Upper lobe of left lung (tissue), 6 donors: ENCODE data around the gene MAPKBP1. TPM values are rescaled to one million over a fixed set of nuclear protein-coding genes. Genes with fewer than 3 reads are reported as not detected.
"Not testable (repeated sequence)": the region's sequence is repeated elsewhere in the genome, so short reads cannot be mapped to it uniquely, and the experiment has no call there.

ENCODE experiments used
- ATAC-seq, 2 donors: fragments of 200-7000 bp; cut with Tn5 transposase; one replicate each; pipeline ENCODE4 v1.9.1; 2022; ENCODE audit warnings: mild to moderate bottlenecking in 2 of 2, moderate library complexity in 2 of 2; ENCODE audit not compliant: low FRiP score in 2 of 2
- DNase-seq, 2 donors: peaks; one replicate each; pipeline ENCODE4 v3.0.0-alpha.2; 2019 to 2020
- H3K27ac ChIP-seq, 4 donors: fragments of 200-600 bp; sonication (generic); one replicate each; pipeline ENCODE4 v1.5.1; 2016 to 2019
- H3K27me3 ChIP-seq, 4 donors: fragments of 200-600 bp; sonication (generic); one replicate each; pipeline ENCODE4 v1.5.1; 2017 to 2019
- H3K36me3 ChIP-seq, 4 donors: fragments of 200-600 bp; sonication (generic); one replicate each; pipeline ENCODE4 v1.5.1; 2016 to 2019
- H3K4me1 ChIP-seq, 4 donors: fragments of 200-600 bp; sonication (generic); one replicate each; pipeline ENCODE4 v1.5.1; 2018 to 2019
- H3K4me3 ChIP-seq, 4 donors: fragments of 200-600 bp; sonication (generic); one replicate each; pipeline ENCODE4 v1.5.1; 2017 to 2019; ENCODE audit warnings: mild to moderate bottlenecking in 2 of 4, moderate library complexity in 1 of 4
- H3K9me3 ChIP-seq, 4 donors: fragments of 200-600 bp; sonication (generic); one replicate each; pipeline ENCODE4 v1.5.1; 2018 to 2019
- EP300 ChIP-seq, 4 donors: sonication (generic); formaldehyde crosslinking; IDR thresholded peaks; one replicate each; pipeline ENCODE4 v1.5.1; 2017; ENCODE audit warnings: antibody characterized with exemption in 4 of 4, control low read depth in 2 of 4
- POLR2A ChIP-seq, 4 donors: fragments of 450-650 bp; IDR thresholded peaks; one replicate each; pipeline ENCODE4 v1.5.1; 2016 to 2017; ENCODE audit warnings: antibody characterized with exemption in 4 of 4, mild to moderate bottlenecking in 2 of 4
- POLR2AphosphoS5 ChIP-seq, 2 donors: sonication (generic); formaldehyde crosslinking; IDR thresholded peaks; one replicate each; pipeline ENCODE4 v1.5.1; 2017; ENCODE audit warnings: antibody characterized with exemption in 2 of 2
- WGBS, 2 donors: methylation state at CpG; one replicate each; pipeline ENCODE4 v1.1.5; 2017 to 2018; 5-methylcytosine and 5-hydroxymethylcytosine counted together
- total RNA-seq, 6 donors: library from RNA; depleted of rRNA in 4 of 6; stranded (reverse); fragments of >200 nt in 4 of 6; gene quantifications; one replicate each; pipeline versions ENCODE4 v1.1.0 to v1.2.1, GENCODE V29; 2016 to 2021
- TF ChIP-seq, protein P1 (sequence below), 6 experiments: fragments of 450-650 bp in 4 of 6; fragments of 200-600 bp in 2 of 6; sonication (generic) in 2 of 6; IDR thresholded peaks; one replicate each; pipeline ENCODE4 v1.5.1; 2016 to 2019; ENCODE audit warnings: antibody characterized with exemption in 6 of 6
- donor health status: DM: no; HTN: no; CAD: no; lungs with moderate emphysema.
- donor health status: DM: no; HTN: yes; CAD: no; lungs with severe emphysema.

MAPKBP1 gene, protein sequence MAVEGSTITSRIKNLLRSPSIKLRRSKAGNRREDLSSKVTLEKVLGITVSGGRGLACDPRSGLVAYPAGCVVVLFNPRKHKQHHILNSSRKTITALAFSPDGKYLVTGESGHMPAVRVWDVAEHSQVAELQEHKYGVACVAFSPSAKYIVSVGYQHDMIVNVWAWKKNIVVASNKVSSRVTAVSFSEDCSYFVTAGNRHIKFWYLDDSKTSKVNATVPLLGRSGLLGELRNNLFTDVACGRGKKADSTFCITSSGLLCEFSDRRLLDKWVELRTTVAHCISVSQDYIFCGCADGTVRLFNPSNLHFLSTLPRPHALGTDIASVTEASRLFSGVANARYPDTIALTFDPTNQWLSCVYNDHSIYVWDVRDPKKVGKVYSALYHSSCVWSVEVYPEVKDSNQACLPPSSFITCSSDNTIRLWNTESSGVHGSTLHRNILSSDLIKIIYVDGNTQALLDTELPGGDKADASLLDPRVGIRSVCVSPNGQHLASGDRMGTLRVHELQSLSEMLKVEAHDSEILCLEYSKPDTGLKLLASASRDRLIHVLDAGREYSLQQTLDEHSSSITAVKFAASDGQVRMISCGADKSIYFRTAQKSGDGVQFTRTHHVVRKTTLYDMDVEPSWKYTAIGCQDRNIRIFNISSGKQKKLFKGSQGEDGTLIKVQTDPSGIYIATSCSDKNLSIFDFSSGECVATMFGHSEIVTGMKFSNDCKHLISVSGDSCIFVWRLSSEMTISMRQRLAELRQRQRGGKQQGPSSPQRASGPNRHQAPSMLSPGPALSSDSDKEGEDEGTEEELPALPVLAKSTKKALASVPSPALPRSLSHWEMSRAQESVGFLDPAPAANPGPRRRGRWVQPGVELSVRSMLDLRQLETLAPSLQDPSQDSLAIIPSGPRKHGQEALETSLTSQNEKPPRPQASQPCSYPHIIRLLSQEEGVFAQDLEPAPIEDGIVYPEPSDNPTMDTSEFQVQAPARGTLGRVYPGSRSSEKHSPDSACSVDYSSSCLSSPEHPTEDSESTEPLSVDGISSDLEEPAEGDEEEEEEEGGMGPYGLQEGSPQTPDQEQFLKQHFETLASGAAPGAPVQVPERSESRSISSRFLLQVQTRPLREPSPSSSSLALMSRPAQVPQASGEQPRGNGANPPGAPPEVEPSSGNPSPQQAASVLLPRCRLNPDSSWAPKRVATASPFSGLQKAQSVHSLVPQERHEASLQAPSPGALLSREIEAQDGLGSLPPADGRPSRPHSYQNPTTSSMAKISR (N-terminal part only)
- total RNA-seq = 10 to 100 TPM; 12.8 to 83.8 (median 26.8) TPM

DNA sequence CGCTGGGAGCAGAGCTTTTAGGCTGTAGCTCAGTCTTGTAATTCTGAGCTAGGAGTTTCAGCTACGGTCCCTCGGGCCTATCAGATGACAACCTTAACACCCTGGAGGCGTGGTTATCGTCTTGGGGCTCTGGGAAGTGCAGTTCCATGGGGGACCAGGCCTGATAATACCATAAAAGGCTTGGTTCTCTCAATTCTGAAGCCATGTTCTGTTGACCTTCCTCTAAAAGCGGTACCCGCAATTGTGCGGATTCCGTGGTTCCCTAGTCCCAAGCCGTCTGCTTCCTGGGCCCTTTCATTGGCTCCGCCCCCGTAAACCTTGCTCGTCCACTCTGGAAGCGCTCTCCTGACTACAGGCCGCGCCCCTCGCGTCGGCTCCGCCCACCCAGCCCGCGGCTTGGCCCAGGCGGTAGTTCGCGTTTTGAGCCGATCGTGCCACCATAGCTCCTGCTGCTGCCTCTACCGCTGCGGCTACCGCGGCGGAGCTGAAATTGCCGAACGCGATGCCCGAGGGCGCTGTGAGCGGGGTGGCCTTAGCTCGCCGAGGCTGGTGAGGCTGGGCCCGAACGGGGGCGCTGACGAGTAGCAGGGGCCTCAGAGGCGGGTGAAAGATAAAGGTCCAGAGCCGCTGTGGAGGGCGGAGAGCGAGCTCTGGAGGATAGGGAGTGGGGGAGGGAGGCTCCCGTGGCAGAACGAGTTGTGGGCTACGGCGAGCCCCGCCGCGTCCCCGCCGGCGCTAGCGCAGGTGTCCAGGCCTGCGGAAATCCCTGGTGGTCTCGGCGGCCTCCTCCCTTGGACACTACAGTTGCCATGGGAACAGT lies at the start of gene MAPKBP1:
MAPKBP1 (plus strand) TSS at position 423 of the 820 bp plus-strand sequence. CDS start 792 bp downstream, outside the sequence.
- peaks cover 30 to 49% (median 35%) of the 10 kb centered on the region in 4 donors for H3K4me1 ChIP-seq
- peak; percentile 98 to 99 for ATAC-seq
- WGBS, 2 donors = 0 to 1% methylated on average over 42 to 44 of the region's 62 CpGs

DNA sequence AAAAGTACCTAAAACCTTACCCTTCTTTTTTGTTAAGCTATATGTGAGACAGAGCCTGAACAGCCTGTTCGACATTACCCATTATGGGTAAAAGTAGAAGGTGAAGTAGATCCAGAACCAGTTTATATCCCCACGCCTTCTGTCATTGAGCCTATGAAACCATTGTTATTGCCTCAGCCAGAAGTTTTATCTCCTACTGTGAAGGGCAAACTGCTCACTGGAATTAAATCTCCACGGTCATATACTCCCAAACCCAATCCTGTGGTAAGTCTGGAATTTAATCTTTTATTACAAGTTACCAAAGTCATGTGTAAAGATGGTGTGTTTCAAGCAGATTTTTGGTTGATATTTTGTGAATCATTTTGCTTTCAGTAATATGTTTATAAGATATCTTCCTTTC lies 47.1 kb upstream of the MAPKBP1 start:
- no peak overlapping the region for H3K4me3 ChIP-seq
- no peaks in the 10 kb centered on the region for H3K9me3 ChIP-seq
- DNase-seq (no peak), ATAC-seq (no peak)
- H3K36me3 ChIP-seq = peaks cover 0 to 29% (median 10%) of the 10 kb centered on the region in 4 donors
- TF ChIP-seq, protein P1, sequence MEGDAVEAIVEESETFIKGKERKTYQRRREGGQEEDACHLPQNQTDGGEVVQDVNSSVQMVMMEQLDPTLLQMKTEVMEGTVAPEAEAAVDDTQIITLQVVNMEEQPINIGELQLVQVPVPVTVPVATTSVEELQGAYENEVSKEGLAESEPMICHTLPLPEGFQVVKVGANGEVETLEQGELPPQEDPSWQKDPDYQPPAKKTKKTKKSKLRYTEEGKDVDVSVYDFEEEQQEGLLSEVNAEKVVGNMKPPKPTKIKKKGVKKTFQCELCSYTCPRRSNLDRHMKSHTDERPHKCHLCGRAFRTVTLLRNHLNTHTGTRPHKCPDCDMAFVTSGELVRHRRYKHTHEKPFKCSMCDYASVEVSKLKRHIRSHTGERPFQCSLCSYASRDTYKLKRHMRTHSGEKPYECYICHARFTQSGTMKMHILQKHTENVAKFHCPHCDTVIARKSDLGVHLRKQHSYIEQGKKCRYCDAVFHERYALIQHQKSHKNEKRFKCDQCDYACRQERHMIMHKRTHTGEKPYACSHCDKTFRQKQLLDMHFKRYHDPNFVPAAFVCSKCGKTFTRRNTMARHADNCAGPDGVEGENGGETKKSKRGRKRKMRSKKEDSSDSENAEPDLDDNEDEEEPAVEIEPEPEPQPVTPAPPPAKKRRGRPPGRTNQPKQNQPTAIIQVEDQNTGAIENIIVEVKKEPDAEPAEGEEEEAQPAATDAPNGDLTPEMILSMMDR (IDR thresholded peaks at IDR 0.05) = no peak
- no peak for TF ChIP-seq POLR2A (IDR thresholded peaks at IDR 0.05)
- H3K4me1 ChIP-seq = no peaks in the 10 kb centered on the region
- 96 to 98% methylated on average over 3 of the region's 3 CpGs for WGBS, 2 donors
- H3K27ac ChIP-seq = no peak overlapping the region
- H3K27me3 ChIP-seq = no peaks in the 10 kb centered on the region

More for the DNA sequence above, at the start of gene MAPKBP1:
- Histone ChIP-seq H3K4me3 (peak within 1 kb of the TSS; percentile 64 to 81 (median 73)), H3K27me3 (no peaks in the 10 kb centered on the region), H3K36me3 (no peaks in the 10 kb centered on the region), H3K9me3 (no peaks in the 10 kb centered on the region), H3K27ac (peak within 1 kb of the TSS; percentile 78 to 92 (median 88))
- TF ChIP-seq, protein P1 (IDR thresholded peaks at IDR 0.05) = peak; percentile 47 to 84 (median 74)
- TF ChIP-seq EP300 (IDR thresholded peaks at IDR 0.05) (peak in 1 of 4 donors; percentile 85), POLR2AphosphoS5 (IDR thresholded peaks at IDR 0.05) (peak; percentile 70 to 93), POLR2A (IDR thresholded peaks at IDR 0.05) (peak; percentile 9 to 79 (median 18))
- DNase-seq = peak; percentile 99 to 100

DNA sequence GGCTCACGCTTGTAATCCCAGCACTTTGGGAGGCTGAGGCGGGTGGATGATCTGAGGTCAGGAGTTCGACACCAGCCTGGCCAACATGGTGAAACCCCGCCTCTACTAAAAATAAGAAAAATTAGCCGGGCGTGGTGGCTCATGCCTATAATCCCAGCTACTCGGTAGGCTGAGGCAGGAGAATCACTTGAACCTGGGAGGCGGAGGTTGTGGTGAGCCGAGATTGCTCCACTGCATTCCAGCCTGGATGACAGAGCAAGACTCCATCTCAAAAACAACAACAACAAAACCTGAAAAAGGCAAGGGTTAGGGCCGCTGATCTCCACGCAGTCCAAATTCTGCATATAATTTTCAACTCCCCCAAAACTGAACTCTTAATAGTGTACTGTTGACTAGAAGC lies 46.2 kb upstream of the MAPKBP1 start:
- not testable (repeated sequence) for H3K27ac ChIP-seq, ATAC-seq, H3K27me3 ChIP-seq, H3K4me1 ChIP-seq, H3K4me3 ChIP-seq, H3K9me3 ChIP-seq, DNase-seq
- H3K36me3 ChIP-seq = peaks cover 0 to 29% (median 10%) of the 10 kb centered on the region in 4 donors
- WGBS, 2 donors = 95 to 96% methylated on average over 11 of the region's 11 CpGs

DNA sequence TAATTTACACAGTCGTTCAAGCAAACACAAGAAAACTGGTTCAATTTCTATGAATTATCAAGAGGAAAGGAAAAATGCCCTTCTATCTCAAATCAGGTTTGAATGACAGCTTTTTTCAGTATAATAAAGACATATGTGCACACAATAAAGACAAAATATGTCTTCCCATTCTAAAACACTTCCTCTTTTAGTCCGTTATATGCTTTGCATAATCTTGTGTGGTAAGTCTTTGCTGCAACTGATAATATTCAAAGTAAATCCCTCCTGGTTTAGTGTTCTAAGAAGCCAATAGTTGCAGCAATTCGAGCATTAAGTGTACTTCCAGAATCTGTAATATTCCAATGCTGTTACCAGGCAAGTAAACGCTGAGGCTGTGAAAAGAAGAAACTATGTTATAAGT lies 43.7 kb upstream of the MAPKBP1 start:
- Histone ChIP-seq H3K36me3 (peaks cover 0 to 50% (median 15%) of the 10 kb centered on the region in 4 donors), H3K4me1 (no peaks in the 10 kb centered on the region), H3K4me3 (no peak overlapping the region), H3K27me3 (no peaks in the 10 kb centered on the region), H3K27ac (no peak overlapping the region), H3K9me3 (no peaks in the 10 kb centered on the region)
- 70% methylated on average over 4 of the region's 4 CpGs for WGBS, 2 donors
- ATAC-seq = no peak
- TF ChIP-seq POLR2A (IDR thresholded peaks at IDR 0.05) = no peak
- no peak for TF ChIP-seq EP300 (IDR thresholded peaks at IDR 0.05)
- TF ChIP-seq POLR2AphosphoS5 (IDR thresholded peaks at IDR 0.05) = no peak
- TF ChIP-seq, protein P1 (IDR thresholded peaks at IDR 0.05) = no peak
- DNase-seq = no peak
